GM18508 (cell line): Measurements from ENCODE around the gene LINGO4.

Experiments used
- ATAC-seq: cut with Tn5 transposase; IDR thresholded peaks from one replicate; pipeline ENCODE4 v1.9.1; 2021; ENCODE audit warnings: moderate number of reproducible peaks; ENCODE audit not compliant: insufficient read depth, unreplicated experiment

The LINGO4 gene

GRCh38 chr1:151815716-151816327 lies 10.6 kb upstream of the LINGO4 start:
- no peak for ATAC-seq

GRCh38 chr1:151814971-151815545 lies 9.8 kb upstream of the LINGO4 start:
- no peak for ATAC-seq

GRCh38 chr1:151814426-151814825 lies 9.2 kb upstream of the LINGO4 start:
- ATAC-seq: no peak

DNA sequence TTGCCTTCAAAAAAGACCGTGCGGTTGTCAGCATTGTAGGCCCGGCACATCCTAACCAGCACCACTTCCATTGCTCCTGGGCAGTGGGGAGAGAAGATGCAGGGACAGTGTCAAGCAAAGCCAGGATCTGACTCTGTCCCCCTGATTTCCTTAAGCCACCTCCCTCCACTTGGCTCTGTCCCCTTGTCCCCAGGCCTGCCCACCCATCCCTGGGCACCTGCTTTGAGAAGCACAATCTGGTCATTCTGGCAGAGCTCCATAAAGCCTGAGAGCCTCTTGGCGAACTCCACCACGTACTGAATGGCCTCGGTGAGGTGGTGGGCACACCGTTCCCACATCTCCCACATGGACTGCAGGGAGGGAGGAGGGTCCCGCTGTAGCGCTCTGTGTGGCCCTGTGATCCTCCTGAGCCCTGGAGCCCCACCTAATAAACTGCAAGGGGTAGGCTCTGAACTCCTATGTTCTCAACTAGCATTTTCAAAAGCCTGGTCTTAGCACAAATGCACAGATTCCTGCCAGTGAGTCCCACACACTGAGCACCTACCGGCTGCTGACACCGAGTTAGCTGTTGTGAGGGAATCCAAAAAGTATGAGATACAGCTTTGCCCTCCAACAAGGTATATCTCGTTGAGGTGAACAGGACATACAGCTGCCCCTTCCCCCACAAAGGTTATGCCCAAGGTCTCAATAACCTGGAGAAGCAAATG lies 8.2 kb upstream of the LINGO4 start:
- no peak for ATAC-seq

DNA sequence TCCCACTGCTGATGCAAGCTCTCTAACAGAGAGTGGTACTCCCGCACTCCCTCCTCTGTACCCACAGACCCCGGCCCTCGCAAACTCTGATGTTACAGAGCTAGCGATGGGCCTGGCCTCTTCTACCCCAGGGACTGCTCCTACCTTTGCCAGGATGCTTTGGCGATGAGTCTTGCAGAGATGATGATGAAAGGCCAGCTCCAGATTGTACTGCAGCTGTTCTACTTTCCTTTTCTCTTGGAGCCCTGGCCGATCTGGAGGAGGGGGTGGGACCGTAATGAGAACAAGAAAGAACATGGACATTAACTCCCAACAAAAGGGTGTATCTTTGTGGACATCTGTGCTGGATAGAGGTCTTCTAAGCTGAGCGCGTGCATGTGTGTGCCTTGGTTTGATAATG lies 6.0 kb upstream of the LINGO4 start:
- no peak for ATAC-seq

GRCh38 chr1:151809985-151810556 lies 4.9 kb upstream of the LINGO4 start:
- no peak for ATAC-seq

DNA sequence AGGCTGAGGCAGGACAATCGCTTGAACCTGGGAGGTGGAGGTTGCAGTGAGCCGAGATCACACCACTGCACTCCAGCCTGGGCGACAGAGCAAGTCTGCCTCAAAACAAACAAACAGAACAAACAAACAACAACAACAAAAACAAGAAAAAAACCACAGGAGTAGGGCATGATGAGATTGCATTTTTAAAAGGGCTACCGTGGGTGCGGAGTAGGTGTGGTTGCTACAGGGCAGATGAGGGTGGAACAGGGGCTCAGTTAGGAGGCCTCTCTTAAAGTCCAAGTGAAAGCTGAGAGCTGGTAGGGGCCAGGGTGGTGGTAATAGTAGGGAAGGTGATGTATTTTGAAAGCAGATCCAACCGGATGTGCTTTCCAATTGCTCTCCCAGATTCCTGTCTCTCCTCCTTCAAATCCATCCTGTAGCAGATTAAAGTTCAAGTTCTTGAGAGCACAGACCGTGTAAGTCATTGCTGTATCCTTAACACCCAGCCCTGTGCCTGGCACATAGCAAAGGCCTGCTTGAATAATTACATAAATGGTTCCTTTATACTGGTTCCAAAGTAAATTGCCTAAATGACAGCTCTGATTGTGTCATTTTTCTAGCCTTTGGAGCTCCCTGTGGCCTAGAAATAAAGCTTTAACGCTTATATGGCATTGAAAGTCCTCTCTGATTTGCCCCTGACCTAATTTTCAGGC lies 4.2 kb upstream of the LINGO4 start:
- ATAC-seq: no peak

- no peak for ATAC-seq
Measured at GRCh38 chr1:151807766-151808165, 2.5 kb upstream of the LINGO4 start.

- ATAC-seq: no peak
Measured at GRCh38 chr1:151807131-151807530, 1.9 kb upstream of the LINGO4 start.

GRCh38 chr1:151806170-151806569 lies 951 bp upstream of the LINGO4 start:
- ATAC-seq: no peak

DNA sequence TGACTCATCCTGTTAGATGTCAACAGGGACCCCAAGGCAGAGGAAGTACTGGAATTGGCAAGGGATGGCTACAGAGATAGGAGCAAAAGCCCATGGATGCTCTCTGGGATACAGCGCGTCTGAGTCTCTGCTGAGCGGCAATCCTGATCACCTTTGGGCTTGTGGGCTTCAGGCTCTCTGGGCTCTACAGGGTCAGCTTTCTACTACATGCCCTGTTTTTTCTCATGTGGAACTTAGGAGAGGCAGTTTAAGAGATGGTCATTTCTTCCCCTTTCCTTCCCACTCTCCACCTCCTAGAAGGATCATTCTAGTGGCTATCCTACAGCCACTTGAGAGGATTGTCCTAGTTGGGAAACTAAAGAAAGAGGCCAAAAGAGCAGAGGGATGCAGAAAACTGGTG lies 1.3 kb downstream of the LINGO4 start:
- ATAC-seq: no peak

DNA sequence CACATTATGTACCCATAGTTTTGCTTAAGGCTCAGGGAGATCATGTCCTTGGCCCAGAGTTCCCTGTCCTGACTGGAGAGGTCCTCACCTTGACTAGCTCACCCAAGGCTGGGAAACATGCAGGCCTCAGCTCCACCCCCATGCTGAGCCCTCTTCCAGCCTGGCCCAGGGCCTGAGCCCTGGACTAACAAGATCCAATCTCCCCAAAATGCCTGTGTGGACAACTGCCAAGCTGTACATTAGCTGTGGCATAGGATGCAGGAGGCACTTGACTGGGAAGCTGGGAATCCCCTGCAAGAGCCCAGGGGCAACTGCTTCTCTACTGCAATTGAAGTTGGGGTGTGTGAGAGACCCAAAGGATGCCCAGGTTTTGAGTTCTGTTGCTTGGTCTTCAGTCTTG lies 2.1 kb downstream of the LINGO4 start:
- ATAC-seq: no peak

GRCh38 chr1:151802372-151802771 lies 2.8 kb downstream of the LINGO4 start:
- no peak for ATAC-seq

DNA sequence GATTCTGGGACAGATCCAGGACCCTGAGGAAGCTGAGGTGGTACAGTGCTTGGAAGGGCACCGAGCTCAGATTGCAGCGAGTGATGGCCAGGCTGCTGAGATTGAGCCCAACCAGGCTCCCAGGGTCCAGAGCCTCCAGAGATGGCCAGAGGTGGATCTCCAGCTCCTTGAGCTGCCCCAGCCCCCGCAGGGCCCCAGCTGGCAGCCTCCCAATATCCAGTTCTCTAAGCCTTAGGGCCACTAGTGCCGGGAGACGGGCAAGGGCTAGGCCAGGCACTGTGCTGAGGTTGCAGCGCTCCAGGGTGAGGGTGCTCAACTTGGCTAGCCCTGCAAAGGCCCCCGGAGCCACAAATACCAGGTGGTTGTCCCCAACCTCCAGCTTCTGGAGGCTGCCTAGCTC lies 3.4 kb downstream of the LINGO4 start:
- no peak for ATAC-seq

- ATAC-seq: no peak
Measured at GRCh38 chr1:151801310-151801820, 3.9 kb downstream of the LINGO4 start.

- ATAC-seq: no peak
Measured at GRCh38 chr1:151800830-151801229, 4.4 kb downstream of the LINGO4 start.

DNA sequence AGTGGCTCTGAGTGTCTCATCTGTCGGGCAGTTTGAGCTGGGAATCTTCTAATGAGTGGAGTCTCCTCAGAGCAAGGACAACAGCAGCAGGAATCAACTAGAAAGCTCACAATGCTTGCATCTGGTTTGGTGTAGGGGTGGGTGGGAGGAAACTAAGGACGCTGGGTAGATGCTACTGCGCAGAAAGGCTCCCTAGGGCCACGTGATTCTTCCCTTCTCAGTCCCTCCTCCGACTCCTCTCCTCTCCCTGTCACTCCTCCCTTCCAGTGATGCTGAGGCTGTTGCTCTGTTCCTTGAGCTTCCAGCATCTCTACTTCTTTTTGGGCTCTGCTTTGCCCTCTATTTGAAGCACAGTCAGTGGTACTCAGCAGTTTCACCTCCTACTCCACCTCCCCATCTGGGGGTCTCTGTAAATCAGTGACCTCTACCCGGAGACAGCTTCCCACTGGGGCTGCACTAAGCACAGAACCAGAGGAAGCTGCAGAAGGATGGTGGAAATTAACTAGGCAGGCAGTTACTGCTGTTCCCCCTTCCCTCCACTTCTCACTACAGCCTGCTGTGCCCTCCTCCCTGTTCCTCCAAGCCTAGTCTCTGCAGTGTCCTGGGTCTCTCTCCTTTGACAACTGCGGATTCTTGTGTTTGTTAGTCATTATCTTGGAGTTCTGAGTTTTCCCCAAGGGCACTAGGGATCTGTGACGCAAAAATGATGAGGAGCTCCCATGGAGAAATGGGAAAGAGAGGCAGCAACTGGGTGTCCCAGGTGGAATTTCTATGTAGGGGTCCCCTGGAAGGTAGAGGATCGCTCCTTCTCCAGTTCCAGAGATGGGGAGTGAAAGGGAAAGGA lies 5.8 kb downstream of the LINGO4 start:
- ATAC-seq: no peak

DNA sequence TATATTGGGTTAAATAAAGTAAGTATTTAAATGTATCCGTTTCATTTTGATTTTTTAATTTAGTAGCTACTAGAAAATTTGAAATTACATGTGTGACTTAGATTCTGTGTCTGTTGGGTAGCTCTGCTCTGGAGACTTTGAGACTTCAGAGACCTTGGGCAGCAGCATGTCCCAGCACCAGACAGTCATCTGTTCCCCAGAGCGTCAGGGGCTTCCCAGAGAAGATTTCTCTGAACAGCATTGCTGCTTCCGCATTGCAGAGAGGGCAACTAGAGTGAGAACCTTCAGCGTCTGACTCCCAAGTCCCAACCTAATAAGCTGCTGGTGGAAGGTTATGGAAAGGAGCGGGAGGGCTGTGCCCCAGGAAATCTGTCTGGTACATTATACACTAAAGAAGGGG lies 6.6 kb downstream of the LINGO4 start:
- ATAC-seq: no peak

DNA sequence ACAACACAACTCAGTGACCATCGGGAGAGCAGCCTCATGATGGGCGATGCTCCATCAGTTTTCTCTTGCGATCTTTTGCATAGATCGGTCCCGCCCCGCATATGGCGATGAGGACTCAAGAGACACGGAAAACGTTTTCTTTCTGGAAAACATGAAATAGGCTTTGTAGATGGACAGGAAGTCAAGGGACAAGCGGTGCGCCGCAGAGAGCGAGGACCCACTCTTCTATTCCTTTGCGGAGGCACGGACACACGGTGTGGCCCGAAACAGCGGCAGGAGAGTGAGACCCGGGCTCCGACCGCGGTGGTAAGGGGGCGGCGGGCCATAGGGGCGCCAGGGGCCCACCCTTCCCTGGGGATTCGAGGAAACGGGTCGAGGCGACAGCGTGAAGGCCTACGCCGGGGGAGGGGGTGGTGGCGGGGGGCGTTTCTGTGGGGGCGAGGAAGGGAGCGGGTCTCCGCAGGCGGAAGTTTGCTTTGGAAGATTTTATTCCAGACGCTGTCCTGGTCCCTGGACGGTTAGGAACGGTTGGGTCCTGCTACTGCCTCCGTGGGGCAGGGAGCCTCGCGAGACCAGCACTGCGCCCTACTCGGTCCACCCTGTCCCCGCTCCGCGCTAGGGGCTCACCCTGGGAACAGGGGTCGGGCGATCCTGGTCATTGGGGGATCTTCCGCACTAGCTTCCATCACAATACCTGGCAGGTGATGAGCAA lies 14.1 kb downstream of the LINGO4 start:
- ATAC-seq: no peak
